ENCODE data around the gene CREB3L2. TPM values are rescaled to one million over a fixed set of nuclear protein-coding genes. Genes with fewer than 3 reads are reported as not detected.

Gene CREB3L2
- total and polyA plus RNA-seq, 2 donors (not counting 1 experiment from before 2014, with no cell fraction given): 39.3 to 63.7 TPM

DNA sequence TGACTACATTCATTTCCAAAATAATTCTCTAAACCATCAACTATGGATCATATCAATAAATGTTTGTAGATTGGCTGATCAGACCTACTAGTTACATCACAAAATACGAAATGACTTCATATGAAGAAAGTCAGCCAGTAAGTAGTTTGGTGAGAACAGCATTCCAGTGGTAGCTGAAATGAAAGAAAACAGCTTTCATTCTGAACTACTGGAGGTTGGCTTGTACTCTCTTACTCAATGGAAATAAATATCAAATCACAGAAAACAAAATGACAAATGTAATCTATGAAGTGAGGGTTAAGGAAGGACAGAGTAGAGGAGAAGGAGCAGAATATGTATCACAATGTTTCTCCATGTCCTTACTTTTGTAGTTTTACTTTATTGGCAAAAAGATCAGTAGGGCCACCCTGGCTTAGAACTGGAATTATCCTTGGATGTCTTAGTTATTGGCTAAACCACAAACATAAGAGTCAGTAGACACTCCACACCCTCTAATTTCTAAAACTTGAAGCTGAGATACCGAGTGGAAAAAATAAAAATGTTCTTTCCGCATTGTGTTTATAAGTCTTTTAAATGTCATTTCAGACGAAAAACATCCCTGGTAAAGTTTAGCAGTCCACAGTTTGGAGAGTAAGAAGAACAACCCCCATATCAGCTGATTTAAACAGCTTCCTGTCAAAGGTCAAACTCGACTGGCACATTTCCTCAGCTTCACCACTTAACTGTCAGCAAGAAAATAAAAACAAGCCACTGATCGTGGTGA is 81.1 kb downstream of the CREB3L2 start:
- Histone ChIP-seq H3K79me2 (ENCODE audit: control insufficient read depth, insufficient read depth, low read length) (peaks cover 68% of the 10 kb centered on the region), H3K4me1 (ENCODE audit: control insufficient read depth, extremely low read depth, insufficient read depth, low read length) (peaks cover 14% of the 10 kb centered on the region), H3K4me3 (replicated peaks in 1 of 4; ENCODE audit: control extremely low read depth in 1 of 4, insufficient read depth in 1 of 4, low read depth in 3 of 4, low read length in 4 of 4) (no peak overlapping the region), H3K9ac (ENCODE audit: insufficient read depth, low read length) (no peak overlapping the region), H3K36me3 (ENCODE audit: control insufficient read depth, insufficient read depth, low read length) (no peaks in the 10 kb centered on the region), H3K4me2 (ENCODE audit: extremely low read depth, insufficient read depth, low read length) (peak overlapping the region; percentile 26), H2AFZ (ENCODE audit: low read length) (no peak overlapping the region), H3K9me3 (ENCODE audit: control insufficient read depth, insufficient read depth, low read depth, low read length) (no peaks in the 10 kb centered on the region), H3K27ac (ENCODE audit: insufficient read depth, low read length) (peak overlapping the region; percentile 64), H4K20me1 (ENCODE audit: control insufficient read depth, extremely low read depth, insufficient read depth, low read length) (no peaks in the 10 kb centered on the region), H3K27me3 (ENCODE audit: control insufficient read depth, insufficient read depth, low read length) (no peaks in the 10 kb centered on the region)
- TF ChIP-seq EZH2 (IDR thresholded peaks at IDR 0.05; ENCODE audit: low read length, missing control alignments): no peak
- TF ChIP-seq, protein P1, sequence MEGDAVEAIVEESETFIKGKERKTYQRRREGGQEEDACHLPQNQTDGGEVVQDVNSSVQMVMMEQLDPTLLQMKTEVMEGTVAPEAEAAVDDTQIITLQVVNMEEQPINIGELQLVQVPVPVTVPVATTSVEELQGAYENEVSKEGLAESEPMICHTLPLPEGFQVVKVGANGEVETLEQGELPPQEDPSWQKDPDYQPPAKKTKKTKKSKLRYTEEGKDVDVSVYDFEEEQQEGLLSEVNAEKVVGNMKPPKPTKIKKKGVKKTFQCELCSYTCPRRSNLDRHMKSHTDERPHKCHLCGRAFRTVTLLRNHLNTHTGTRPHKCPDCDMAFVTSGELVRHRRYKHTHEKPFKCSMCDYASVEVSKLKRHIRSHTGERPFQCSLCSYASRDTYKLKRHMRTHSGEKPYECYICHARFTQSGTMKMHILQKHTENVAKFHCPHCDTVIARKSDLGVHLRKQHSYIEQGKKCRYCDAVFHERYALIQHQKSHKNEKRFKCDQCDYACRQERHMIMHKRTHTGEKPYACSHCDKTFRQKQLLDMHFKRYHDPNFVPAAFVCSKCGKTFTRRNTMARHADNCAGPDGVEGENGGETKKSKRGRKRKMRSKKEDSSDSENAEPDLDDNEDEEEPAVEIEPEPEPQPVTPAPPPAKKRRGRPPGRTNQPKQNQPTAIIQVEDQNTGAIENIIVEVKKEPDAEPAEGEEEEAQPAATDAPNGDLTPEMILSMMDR (conservative IDR thresholded peaks at IDR 0.05 in 1 of 2, IDR thresholded peaks at IDR 0.05 in 1 of 2; ENCODE audit: low read depth in 1 of 2, low read length in 2 of 2): no peak
- DNase-seq (ENCODE audit: low read depth in 2 of 2): peak; percentile 37 to 65

- Histone ChIP-seq H3K4me2 (ENCODE audit: extremely low read depth, insufficient read depth, low read length) (no peak overlapping the region), H2AFZ (ENCODE audit: low read length) (no peak overlapping the region), H4K20me1 (ENCODE audit: control insufficient read depth, extremely low read depth, insufficient read depth, low read length) (no peaks in the 10 kb centered on the region), H3K4me1 (ENCODE audit: control insufficient read depth, extremely low read depth, insufficient read depth, low read length) (peaks cover 14% of the 10 kb centered on the region), H3K36me3 (ENCODE audit: control insufficient read depth, insufficient read depth, low read length) (peaks cover 2% of the 10 kb centered on the region), H3K9me3 (ENCODE audit: control insufficient read depth, insufficient read depth, low read depth, low read length) (no peaks in the 10 kb centered on the region), H3K9ac (ENCODE audit: insufficient read depth, low read length) (no peak overlapping the region), H3K79me2 (ENCODE audit: control insufficient read depth, insufficient read depth, low read length) (peaks cover 65% of the 10 kb centered on the region), H3K4me3 (replicated peaks in 1 of 4; ENCODE audit: control extremely low read depth in 1 of 4, insufficient read depth in 1 of 4, low read depth in 3 of 4, low read length in 4 of 4) (no peak overlapping the region), H3K27ac (ENCODE audit: insufficient read depth, low read length) (peak overlapping the region; percentile 64), H3K27me3 (ENCODE audit: control insufficient read depth, insufficient read depth, low read length) (no peaks in the 10 kb centered on the region)
- peak in 1 of 2 donors; percentile 42 for DNase-seq (ENCODE audit: low read depth in 2 of 2)
- no peak for TF ChIP-seq EZH2 (IDR thresholded peaks at IDR 0.05; ENCODE audit: low read length, missing control alignments)
- TF ChIP-seq, protein P1 (conservative IDR thresholded peaks at IDR 0.05 in 1 of 2, IDR thresholded peaks at IDR 0.05 in 1 of 2; ENCODE audit: low read depth in 1 of 2, low read length in 2 of 2): no peak
Measured at GRCh38 chr7:137919987-137920386, 81.9 kb downstream of the CREB3L2 start.

- no peak overlapping the region for H3K4me3 ChIP-seq (replicated peaks in 1 of 4; ENCODE audit: control extremely low read depth in 1 of 4, insufficient read depth in 1 of 4, low read depth in 3 of 4, low read length in 4 of 4)
- H2AFZ ChIP-seq (ENCODE audit: low read length): no peak overlapping the region
- H3K4me1 ChIP-seq (ENCODE audit: control insufficient read depth, extremely low read depth, insufficient read depth, low read length): peaks cover 10% of the 10 kb centered on the region
- H4K20me1 ChIP-seq (ENCODE audit: control insufficient read depth, extremely low read depth, insufficient read depth, low read length): no peaks in the 10 kb centered on the region
- no peak for DNase-seq (ENCODE audit: low read depth in 2 of 2)
- no peaks in the 10 kb centered on the region for H3K9me3 ChIP-seq (ENCODE audit: control insufficient read depth, insufficient read depth, low read depth, low read length)
- H3K27me3 ChIP-seq (ENCODE audit: control insufficient read depth, insufficient read depth, low read length): no peaks in the 10 kb centered on the region
- no peak overlapping the region for H3K4me2 ChIP-seq (ENCODE audit: extremely low read depth, insufficient read depth, low read length)
- peaks cover 2% of the 10 kb centered on the region for H3K36me3 ChIP-seq (ENCODE audit: control insufficient read depth, insufficient read depth, low read length)
- TF ChIP-seq, protein P1 (conservative IDR thresholded peaks at IDR 0.05 in 1 of 2, IDR thresholded peaks at IDR 0.05 in 1 of 2; ENCODE audit: low read depth in 1 of 2, low read length in 2 of 2): no peak
- no peak for TF ChIP-seq EZH2 (IDR thresholded peaks at IDR 0.05; ENCODE audit: low read length, missing control alignments)
- peaks cover 59% of the 10 kb centered on the region for H3K79me2 ChIP-seq (ENCODE audit: control insufficient read depth, insufficient read depth, low read length)
- no peak overlapping the region for H3K27ac ChIP-seq (ENCODE audit: insufficient read depth, low read length)
- H3K9ac ChIP-seq (ENCODE audit: insufficient read depth, low read length): no peak overlapping the region
Measured at GRCh38 chr7:137916980-137917645, 84.8 kb downstream of the CREB3L2 start.

Measured in fibroblast of lung (primary cell).